Suprapubic skin (tissue), 4 donors: ENCODE results near the gene ZSWIM6.

Experiments
- CTCF ChIP-seq, 2 donors: fragments of 200-600 bp in 1 of 2; fragments of 450-650 bp in 1 of 2; sonication (generic) in 1 of 2; IDR thresholded peaks; one replicate each; pipeline ENCODE4 v1.5.1; 2016 to 2019; ENCODE audit warnings: antibody characterized with exemption in 2 of 2, mild to moderate bottlenecking in 1 of 2, moderate library complexity in 1 of 2
- EP300 ChIP-seq: sonication (generic); formaldehyde crosslinking; IDR thresholded peaks from one replicate; pipeline ENCODE4 v1.6.1; 2017; ENCODE audit warnings: antibody characterized with exemption
- POLR2A ChIP-seq, 2 donors: fragments of 450-650 bp; IDR thresholded peaks; one replicate each; pipeline ENCODE4 v1.6.1; 2017; ENCODE audit warnings: antibody characterized with exemption in 2 of 2, mild to moderate bottlenecking in 2 of 2, moderate library complexity in 2 of 2
- POLR2AphosphoS5 ChIP-seq, 3 donors: sonication (generic); formaldehyde crosslinking; IDR thresholded peaks; one replicate each; pipeline ENCODE4 v1.6.1; 2017; ENCODE audit warnings: antibody characterized with exemption in 3 of 3

- TF ChIP-seq CTCF (IDR thresholded peaks at IDR 0.05) (no peak), POLR2A (IDR thresholded peaks at IDR 0.05) (no peak), EP300 (no peak), POLR2AphosphoS5 (IDR thresholded peaks at IDR 0.05) (no peak)
Measured at GRCh38 chr5:61311836-61312808, 19.9 kb upstream of the ZSWIM6 start.
